Midbrain (tissue), 1 donor: ENCODE data around the gene SAA4.
"Not testable (repeated sequence)": the region's sequence is repeated elsewhere in the genome, so short reads cannot be mapped to it uniquely, and the experiment has no call there.

Experiments used
- DNase-seq: peaks from one replicate; lab custom pipeline; 2025; lab: John Stamatoyannopoulos, UW

SAA4 gene

GRCh38 chr11:18189476-18190245 is 46.9 kb downstream of the SAA4 start:
- not testable (repeated sequence) for DNase-seq

DNA sequence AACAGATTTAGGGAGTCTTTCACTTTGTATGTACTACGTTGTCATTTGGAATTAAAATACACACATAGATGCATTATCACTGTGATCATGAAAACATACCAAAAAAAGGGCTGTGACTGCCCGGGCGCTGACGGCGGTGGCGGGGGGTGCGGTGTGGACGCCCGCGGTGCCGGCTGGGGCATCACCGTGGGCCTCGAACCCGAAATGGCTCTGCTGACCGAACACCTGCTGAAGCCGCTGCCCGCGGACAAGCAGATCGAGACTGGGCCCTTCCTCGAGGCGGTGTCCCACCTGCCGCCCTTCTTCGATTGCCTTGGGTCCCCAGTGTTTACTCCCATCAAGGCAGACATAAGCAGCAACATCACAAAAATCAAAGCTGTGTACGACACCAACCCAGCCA is 47.8 kb downstream of the SAA4 start:
- no peak for DNase-seq
